Smooth muscle cell (in vitro differentiated cells): ENCODE measurements around the gene ZNF227. TPM values are rescaled to one million over a fixed set of nuclear protein-coding genes. Genes with fewer than 3 reads are reported as not detected.
"Not testable (repeated sequence)": the region's sequence is repeated elsewhere in the genome, so short reads cannot be mapped to it uniquely, and the experiment has no call there.

Source experiments
- DNase-seq: peaks from one replicate; lab custom pipeline; 2025; ENCODE audit not compliant: unreplicated experiment; lab: John Stamatoyannopoulos, UW
- H2AFZ ChIP-seq: fragments of 200-600 bp; sonication (generic); 2 replicates; pipeline ENCODE4 v1.6.0; 2016; ENCODE audit warnings: antibody characterized with exemption, low read depth, mild to moderate bottlenecking
- H3F3A ChIP-seq: fragments of 200-600 bp; sonication (generic); 2 replicates; pipeline ENCODE4 v1.6.0; 2017; ENCODE audit warnings: antibody characterized with exemption, low read depth
- H3K27ac ChIP-seq: fragments of 200-600 bp; sonication (generic); 2 replicates; pipeline ENCODE4 v1.5.1; 2016; ENCODE audit warnings: low read depth, mild to moderate bottlenecking
- H3K27me3 ChIP-seq: fragments of 200-600 bp; sonication (generic); 2 replicates; pipeline ENCODE4 v1.6.1; 2016; ENCODE audit warnings: low read depth, mild to moderate bottlenecking
- H3K36me3 ChIP-seq: fragments of 200-600 bp; sonication (generic); 2 replicates; pipeline ENCODE4 v1.5.1; 2016; ENCODE audit warnings: low read depth
- H3K4me1 ChIP-seq: fragments of 200-600 bp; sonication (generic); 2 replicates; pipeline ENCODE4 v1.5.1; 2016; ENCODE audit warnings: low read depth
- H3K4me2 ChIP-seq: fragments of 200-600 bp; sonication (generic); 2 replicates; pipeline ENCODE4 v1.6.0; 2016; ENCODE audit warnings: mild to moderate bottlenecking
- H3K4me3 ChIP-seq: fragments of 200-600 bp; sonication (generic); 2 replicates; pipeline ENCODE4 v1.5.1; 2016; ENCODE audit warnings: mild to moderate bottlenecking
- H3K79me2 ChIP-seq: fragments of 200-600 bp; sonication (generic); 2 replicates; pipeline ENCODE4 v1.6.0; 2016; ENCODE audit warnings: low read depth, mild to moderate bottlenecking
- H3K9ac ChIP-seq: fragments of 200-600 bp; sonication (generic); 2 replicates; pipeline ENCODE4 v1.6.0; 2016; ENCODE audit warnings: low read depth
- H3K9me3 ChIP-seq: fragments of 200-600 bp; sonication (generic); replicated peaks from 2 replicates; pipeline ENCODE4 v1.5.1; 2016; ENCODE audit warnings: low read depth
- H4K20me1 ChIP-seq: fragments of 200-600 bp; sonication (generic); 2 replicates; pipeline ENCODE4 v1.6.0; 2016; ENCODE audit warnings: low read depth
- WGBS: methylation state at CpG from one replicate; pipeline ENCODE4 v1.1.7; 2016; ENCODE audit warnings: low lambda C conversion rate; 5-methylcytosine and 5-hydroxymethylcytosine counted together
- polyA plus RNA-seq: library from polyadenylated mRNA; unstranded; fragments of >200 nt; fragmentation: Nextera tagmentation; extraction: Ambion mirVana; gene quantifications from 2 replicates; pipeline ENCODE4 v1.2.1, GENCODE V29; 2016
- total RNA-seq: library from RNA; depleted of rRNA; stranded (reverse); fragments of >200 nt; gene quantifications from 2 replicates; pipeline ENCODE4 v1.2.3, GENCODE V29; 2014
- TF ChIP-seq, protein P1 (sequence below): fragments of 200-600 bp; sonication (generic); IDR thresholded peaks from 2 replicates; pipeline ENCODE4 v1.5.1; 2017; ENCODE audit warnings: borderline replicate concordance, mild to moderate bottlenecking, antibody characterized with exemption; ENCODE audit not compliant: insufficient read depth, poor library complexity, severe bottlenecking

The ZNF227 gene
- total and polyA plus RNA-seq, 2 experiments from 2014 or later = 5.9 to 14.5 TPM

DNA sequence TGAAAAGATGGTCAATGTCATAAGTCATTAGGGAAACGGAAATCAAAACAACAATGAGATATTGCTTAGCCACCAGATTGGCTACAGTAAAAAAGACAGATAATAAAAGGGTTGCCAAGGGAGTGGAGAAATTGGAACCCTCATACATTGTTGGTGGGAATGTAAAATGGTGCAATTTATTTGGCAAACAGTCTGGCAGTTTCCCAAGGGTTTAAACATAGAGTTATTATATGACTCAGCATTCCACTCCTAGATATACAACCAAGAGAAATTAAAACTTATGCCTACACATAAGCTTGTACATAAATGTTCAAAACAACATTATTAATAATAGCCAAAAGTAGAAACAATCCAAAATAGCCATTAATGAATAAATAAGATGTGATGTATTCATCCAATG is 9.9 kb upstream of the ZNF227 start:
- no peaks in the 10 kb centered on the region for H4K20me1 ChIP-seq
- H3K36me3 ChIP-seq = no peaks in the 10 kb centered on the region
- no peaks in the 10 kb centered on the region for H3K27me3 ChIP-seq
- no peaks in the 10 kb centered on the region for H3K9me3 ChIP-seq
- no peak overlapping the region for H3K4me3 ChIP-seq
- TF ChIP-seq, protein P1, sequence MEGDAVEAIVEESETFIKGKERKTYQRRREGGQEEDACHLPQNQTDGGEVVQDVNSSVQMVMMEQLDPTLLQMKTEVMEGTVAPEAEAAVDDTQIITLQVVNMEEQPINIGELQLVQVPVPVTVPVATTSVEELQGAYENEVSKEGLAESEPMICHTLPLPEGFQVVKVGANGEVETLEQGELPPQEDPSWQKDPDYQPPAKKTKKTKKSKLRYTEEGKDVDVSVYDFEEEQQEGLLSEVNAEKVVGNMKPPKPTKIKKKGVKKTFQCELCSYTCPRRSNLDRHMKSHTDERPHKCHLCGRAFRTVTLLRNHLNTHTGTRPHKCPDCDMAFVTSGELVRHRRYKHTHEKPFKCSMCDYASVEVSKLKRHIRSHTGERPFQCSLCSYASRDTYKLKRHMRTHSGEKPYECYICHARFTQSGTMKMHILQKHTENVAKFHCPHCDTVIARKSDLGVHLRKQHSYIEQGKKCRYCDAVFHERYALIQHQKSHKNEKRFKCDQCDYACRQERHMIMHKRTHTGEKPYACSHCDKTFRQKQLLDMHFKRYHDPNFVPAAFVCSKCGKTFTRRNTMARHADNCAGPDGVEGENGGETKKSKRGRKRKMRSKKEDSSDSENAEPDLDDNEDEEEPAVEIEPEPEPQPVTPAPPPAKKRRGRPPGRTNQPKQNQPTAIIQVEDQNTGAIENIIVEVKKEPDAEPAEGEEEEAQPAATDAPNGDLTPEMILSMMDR = no peak
- H3K27ac ChIP-seq = no peak overlapping the region
- H3K9ac ChIP-seq = no peak overlapping the region
- no peaks in the 10 kb centered on the region for H3F3A ChIP-seq
- no peak overlapping the region for H3K4me2 ChIP-seq
- H2AFZ ChIP-seq = no peak overlapping the region
- no peaks in the 10 kb centered on the region for H3K4me1 ChIP-seq
- DNase-seq = no peak
- H3K79me2 ChIP-seq = no peaks in the 10 kb centered on the region
- 88% methylated on average over 1 of the region's 1 CpG for WGBS

DNA sequence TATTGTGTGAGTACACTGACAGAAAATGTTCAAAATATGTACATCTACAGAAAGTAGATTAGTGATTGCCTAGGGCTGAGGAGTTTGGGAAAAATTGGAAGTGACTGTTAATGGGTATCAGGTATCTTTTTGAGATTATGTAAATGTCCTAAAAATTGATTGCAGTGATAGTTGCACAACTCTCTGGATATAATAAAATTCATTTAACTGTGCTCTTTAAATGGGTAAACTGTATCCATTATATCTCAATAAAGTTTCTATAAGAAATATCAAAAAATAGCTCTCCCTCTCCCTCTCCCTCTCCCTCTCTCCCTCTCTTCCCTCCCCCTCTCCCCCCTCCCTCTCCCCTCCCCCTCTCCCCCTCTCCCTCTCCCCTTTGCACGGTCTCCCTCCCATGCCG is 9.4 kb upstream of the ZNF227 start:
- Histone ChIP-seq H2AFZ (no peak overlapping the region), H3F3A (no peaks in the 10 kb centered on the region), H3K4me1 (peaks cover 2% of the 10 kb centered on the region), H3K4me3 (no peak overlapping the region), H3K9ac (no peak overlapping the region), H3K9me3 (no peaks in the 10 kb centered on the region), H3K4me2 (no peak overlapping the region), H3K36me3 (no peaks in the 10 kb centered on the region), H3K27me3 (no peaks in the 10 kb centered on the region), H3K79me2 (no peaks in the 10 kb centered on the region), H4K20me1 (no peaks in the 10 kb centered on the region), H3K27ac (no peak overlapping the region)
- no CpG with 5 or more reads among the region's 2 CpGs for WGBS
- TF ChIP-seq, protein P1 = no peak
- DNase-seq = no peak

DNA sequence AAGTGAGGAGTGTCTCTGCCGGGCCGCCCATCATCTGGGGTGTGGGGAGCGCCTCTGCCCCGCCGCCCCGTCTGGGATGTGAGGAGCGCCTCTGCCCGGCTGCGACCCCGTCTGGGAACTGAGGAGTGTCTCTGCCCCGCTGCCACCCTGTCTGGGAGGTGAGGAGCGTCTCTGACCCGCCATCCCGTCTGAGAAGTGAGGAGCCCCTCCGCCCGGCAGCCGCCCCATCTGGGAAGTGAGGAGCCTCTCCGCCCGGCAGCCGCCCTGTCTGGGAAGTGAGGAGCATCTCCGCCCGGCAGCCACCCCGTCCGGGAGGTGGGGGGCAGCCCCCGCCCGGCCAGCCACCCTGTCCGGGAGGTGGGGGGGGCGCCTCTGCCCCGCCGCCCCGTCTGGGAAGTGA is 8.5 kb upstream of the ZNF227 start:
- H4K20me1 ChIP-seq, H3K9ac ChIP-seq, H3K4me1 ChIP-seq, H3K27me3 ChIP-seq, H3K36me3 ChIP-seq, H3K79me2 ChIP-seq, H2AFZ ChIP-seq, H3K9me3 ChIP-seq, H3K4me3 ChIP-seq, DNase-seq, H3K27ac ChIP-seq, H3K4me2 ChIP-seq, H3F3A ChIP-seq: not testable (repeated sequence)
- WGBS = 92% methylated on average over 20 of the region's 31 CpGs

- no peak overlapping the region for H3K4me3 ChIP-seq
- no peaks in the 10 kb centered on the region for H3K79me2 ChIP-seq
- no peak overlapping the region for H2AFZ ChIP-seq
- WGBS = 84% methylated on average over 2 of the region's 2 CpGs
- no peak overlapping the region for H3K27ac ChIP-seq
- H3K36me3 ChIP-seq = no peaks in the 10 kb centered on the region
- DNase-seq = no peak
- no peaks in the 10 kb centered on the region for H3F3A ChIP-seq
- no peak overlapping the region for H3K4me2 ChIP-seq
- TF ChIP-seq, protein P1 = no peak
- H3K9me3 ChIP-seq = no peaks in the 10 kb centered on the region
- peaks cover 9% of the 10 kb centered on the region for H3K4me1 ChIP-seq
- H3K9ac ChIP-seq = no peak overlapping the region
- H4K20me1 ChIP-seq = no peaks in the 10 kb centered on the region
- no peaks in the 10 kb centered on the region for H3K27me3 ChIP-seq
Measured at GRCh38 chr19:44204772-44205171, 7.6 kb upstream of the ZNF227 start.
